ENCODE data around the gene KCNK3.

The KCNK3 gene

GRCh38 chr2:26706616-26707473, 14.3 kb downstream of the KCNK3 start:
- no peaks in the 10 kb centered on the region for H3K4me1 Mint-ChIP-seq
- H3K9me3 Mint-ChIP-seq: no peaks in the 10 kb centered on the region
- ATAC-seq (ENCODE audit: low read depth) (no peak), DNase-seq (ENCODE audit: low spot score in 2 of 2) (no peak)
- H3K36me3 Mint-ChIP-seq: no peaks in the 10 kb centered on the region
- no peak overlapping the region for H3K4me3 Mint-ChIP-seq
- H3K27me3 Mint-ChIP-seq: peaks cover 9% of the 10 kb centered on the region
- H3K27ac Mint-ChIP-seq: no peak overlapping the region

- Mint-ChIP-seq H3K4me3 (no peak overlapping the region), H3K27me3 (peaks cover 15% of the 10 kb centered on the region), H3K36me3 (no peaks in the 10 kb centered on the region), H3K27ac (no peak overlapping the region), H3K9me3 (no peaks in the 10 kb centered on the region), H3K4me1 (no peaks in the 10 kb centered on the region)
- no peak for ATAC-seq (ENCODE audit: low read depth)
- no peak for DNase-seq (ENCODE audit: low spot score in 2 of 2)
Measured at GRCh38 chr2:26707747-26708146, 15.2 kb downstream of the KCNK3 start.

DNA sequence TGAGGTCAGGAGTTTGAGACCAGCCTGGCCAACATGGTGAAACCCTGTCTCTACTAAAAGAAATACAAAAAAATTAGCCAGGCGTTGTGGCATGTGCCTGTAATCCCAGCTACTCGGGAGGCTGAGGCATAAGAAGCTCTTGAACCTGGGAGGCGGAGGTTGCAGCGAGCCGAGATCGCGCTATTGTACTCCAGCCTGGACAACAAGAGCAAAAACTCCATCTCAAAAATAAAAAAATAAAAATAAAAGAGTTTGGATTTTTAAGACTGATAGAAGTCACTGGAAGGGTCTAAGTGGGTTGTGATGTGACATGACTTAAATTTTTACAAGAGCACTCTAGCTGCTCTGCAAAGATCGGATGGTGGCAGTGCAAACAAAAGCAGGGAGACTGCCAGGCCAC, 15.9 kb downstream of the KCNK3 start:
- DNase-seq (ENCODE audit: low spot score in 2 of 2) (no peak), ATAC-seq (ENCODE audit: low read depth) (no peak)
- no peaks in the 10 kb centered on the region for H3K9me3 Mint-ChIP-seq
- H3K4me3 Mint-ChIP-seq: no peak overlapping the region
- H3K27me3 Mint-ChIP-seq: peaks cover 19% of the 10 kb centered on the region
- no peaks in the 10 kb centered on the region for H3K36me3 Mint-ChIP-seq
- H3K4me1 Mint-ChIP-seq: no peaks in the 10 kb centered on the region
- no peak overlapping the region for H3K27ac Mint-ChIP-seq

GRCh38 chr2:26709323-26710110, 17.0 kb downstream of the KCNK3 start:
- Mint-ChIP-seq H3K27ac (no peak overlapping the region), H3K36me3 (no peaks in the 10 kb centered on the region), H3K4me3 (no peak overlapping the region), H3K27me3 (peaks cover 18% of the 10 kb centered on the region), H3K9me3 (no peaks in the 10 kb centered on the region), H3K4me1 (no peaks in the 10 kb centered on the region)
- ATAC-seq (ENCODE audit: low read depth) (no peak), DNase-seq (ENCODE audit: low spot score in 2 of 2) (no peak)

- no peak overlapping the region for H3K4me3 Mint-ChIP-seq
- H3K9me3 Mint-ChIP-seq: no peaks in the 10 kb centered on the region
- no peak for ATAC-seq (ENCODE audit: low read depth)
- H3K27me3 Mint-ChIP-seq: peaks cover 18% of the 10 kb centered on the region
- H3K36me3 Mint-ChIP-seq: no peaks in the 10 kb centered on the region
- no peak for DNase-seq (ENCODE audit: low spot score in 2 of 2)
- H3K4me1 Mint-ChIP-seq: no peaks in the 10 kb centered on the region
- H3K27ac Mint-ChIP-seq: no peak overlapping the region
Measured at GRCh38 chr2:26710145-26710544, 17.6 kb downstream of the KCNK3 start.

GRCh38 chr2:26710743-26711456, 18.4 kb downstream of the KCNK3 start:
- Mint-ChIP-seq H3K27ac (no peak overlapping the region), H3K9me3 (no peaks in the 10 kb centered on the region), H3K4me1 (no peaks in the 10 kb centered on the region), H3K4me3 (no peak overlapping the region), H3K27me3 (peaks cover 15% of the 10 kb centered on the region), H3K36me3 (no peaks in the 10 kb centered on the region)
- no peak for DNase-seq (ENCODE audit: low spot score in 2 of 2)
- ATAC-seq (ENCODE audit: low read depth): no peak

- DNase-seq (ENCODE audit: low spot score in 2 of 2) (no peak), ATAC-seq (ENCODE audit: low read depth) (no peak)
- no peaks in the 10 kb centered on the region for H3K4me1 Mint-ChIP-seq
- peaks cover 15% of the 10 kb centered on the region for H3K27me3 Mint-ChIP-seq
- H3K36me3 Mint-ChIP-seq: no peaks in the 10 kb centered on the region
- H3K4me3 Mint-ChIP-seq: no peak overlapping the region
- no peaks in the 10 kb centered on the region for H3K9me3 Mint-ChIP-seq
- no peak overlapping the region for H3K27ac Mint-ChIP-seq
Measured at GRCh38 chr2:26711457-26712161, 19.1 kb downstream of the KCNK3 start.

GRCh38 chr2:26712486-26713465, 20.3 kb downstream of the KCNK3 start:
- no peaks in the 10 kb centered on the region for H3K4me1 Mint-ChIP-seq
- H3K36me3 Mint-ChIP-seq: no peaks in the 10 kb centered on the region
- no peaks in the 10 kb centered on the region for H3K9me3 Mint-ChIP-seq
- H3K27me3 Mint-ChIP-seq: peaks cover 14% of the 10 kb centered on the region
- H3K27ac Mint-ChIP-seq: no peak overlapping the region
- ATAC-seq (ENCODE audit: low read depth) (no peak), DNase-seq (ENCODE audit: low spot score in 2 of 2) (no peak)
- no peak overlapping the region for H3K4me3 Mint-ChIP-seq

GRCh38 chr2:26715528-26716270, 23.2 kb downstream of the KCNK3 start:
- H3K9me3 Mint-ChIP-seq: no peaks in the 10 kb centered on the region
- no peak overlapping the region for H3K4me3 Mint-ChIP-seq
- DNase-seq (ENCODE audit: low spot score in 2 of 2) (no peak), ATAC-seq (ENCODE audit: low read depth) (no peak)
- H3K27ac Mint-ChIP-seq: no peak overlapping the region
- peaks cover 16% of the 10 kb centered on the region for H3K27me3 Mint-ChIP-seq
- no peaks in the 10 kb centered on the region for H3K4me1 Mint-ChIP-seq
- no peaks in the 10 kb centered on the region for H3K36me3 Mint-ChIP-seq

DNA sequence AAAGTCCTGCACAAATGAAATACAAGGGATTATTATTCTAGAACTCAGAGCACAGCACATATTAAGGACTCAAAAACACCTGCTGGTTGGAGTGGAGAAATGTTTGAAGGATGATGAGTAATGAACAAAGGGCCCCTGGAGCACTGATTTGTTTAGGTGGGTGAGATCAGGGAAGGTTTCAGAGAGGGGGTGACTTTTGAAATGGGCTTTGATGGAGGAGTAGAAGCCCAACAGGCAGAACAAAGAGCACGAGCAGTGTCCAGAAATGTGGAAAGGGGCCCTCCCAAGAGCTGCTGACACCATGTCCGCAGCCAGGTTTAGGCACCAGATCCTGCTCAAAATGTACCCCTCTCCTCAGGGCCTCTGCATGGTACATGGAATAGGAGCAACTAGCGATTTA, 23.8 kb downstream of the KCNK3 start:
- no peak overlapping the region for H3K27ac Mint-ChIP-seq
- no peaks in the 10 kb centered on the region for H3K9me3 Mint-ChIP-seq
- H3K4me3 Mint-ChIP-seq: no peak overlapping the region
- H3K36me3 Mint-ChIP-seq: no peaks in the 10 kb centered on the region
- DNase-seq (ENCODE audit: low spot score in 2 of 2) (no peak), ATAC-seq (ENCODE audit: low read depth) (no peak)
- no peaks in the 10 kb centered on the region for H3K4me1 Mint-ChIP-seq
- peaks cover 15% of the 10 kb centered on the region for H3K27me3 Mint-ChIP-seq

- Mint-ChIP-seq H3K27ac (no peak overlapping the region), H3K36me3 (no peaks in the 10 kb centered on the region), H3K4me3 (no peak overlapping the region), H3K4me1 (no peaks in the 10 kb centered on the region), H3K9me3 (no peaks in the 10 kb centered on the region), H3K27me3 (peaks cover 16% of the 10 kb centered on the region)
- ATAC-seq (ENCODE audit: low read depth): no peak
- DNase-seq (ENCODE audit: low spot score in 2 of 2): no peak
Measured at GRCh38 chr2:26716769-26717168, 24.2 kb downstream of the KCNK3 start.

DNA sequence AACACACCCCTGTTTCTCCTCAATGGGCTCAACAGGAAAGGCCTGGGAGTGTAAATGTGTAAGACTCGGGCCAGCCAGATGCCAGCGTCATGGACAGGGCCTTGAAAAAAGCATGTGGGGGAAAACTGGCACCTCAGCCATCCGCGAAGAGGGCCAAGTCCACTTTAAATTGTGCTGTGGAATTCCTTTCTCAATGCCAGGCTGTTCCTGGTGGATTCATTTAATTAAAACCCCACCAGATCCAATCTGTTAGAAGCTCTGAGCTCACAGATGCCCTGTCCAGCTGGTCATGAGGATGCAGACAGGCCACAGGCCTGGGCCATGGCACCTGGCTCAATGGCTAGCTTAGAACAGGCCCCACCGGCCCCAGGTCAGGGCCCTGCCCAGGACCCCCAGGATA, 24.8 kb downstream of the KCNK3 start:
- peaks cover 12% of the 10 kb centered on the region for H3K27me3 Mint-ChIP-seq
- no peak for ATAC-seq (ENCODE audit: low read depth)
- no peaks in the 10 kb centered on the region for H3K9me3 Mint-ChIP-seq
- no peak overlapping the region for H3K4me3 Mint-ChIP-seq
- no peak overlapping the region for H3K27ac Mint-ChIP-seq
- no peaks in the 10 kb centered on the region for H3K4me1 Mint-ChIP-seq
- H3K36me3 Mint-ChIP-seq: no peaks in the 10 kb centered on the region
- DNase-seq (ENCODE audit: low spot score in 2 of 2): no peak
